SH-SY5Y (cell line): ENCODE measurements around the gene TMEM119.

Source experiments
- GATA2 ChIP-seq: IDR thresholded peaks from 2 replicates; pipeline ENCODE4 v1.6.1; 2011; ENCODE audit warnings: mild to moderate bottlenecking, low read depth, low read length
- GATA3 ChIP-seq: IDR thresholded peaks from 2 replicates; pipeline ENCODE4 v1.6.1; 2011; ENCODE audit warnings: low read depth, mild to moderate bottlenecking, low read length, moderate library complexity

DNA sequence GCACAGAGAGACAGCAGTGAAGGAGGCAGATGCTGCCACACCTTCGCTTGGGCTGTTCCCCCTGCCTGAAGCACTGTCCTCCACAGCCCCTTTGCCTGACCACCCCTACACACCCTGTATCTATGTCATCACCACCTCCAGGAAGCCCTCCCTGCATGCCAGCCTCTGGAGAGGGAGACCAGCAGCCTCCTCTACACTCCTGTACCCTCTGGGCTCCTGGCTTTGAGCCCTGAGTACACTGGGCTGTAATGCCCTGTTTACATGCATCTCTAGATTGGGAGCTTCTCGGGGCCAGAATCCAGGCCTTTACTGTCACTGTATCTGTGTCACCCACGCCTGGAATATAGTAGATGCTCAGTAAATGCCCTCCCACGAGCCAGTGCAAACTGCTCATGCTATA is 5.9 kb upstream of the TMEM119 start:
- TF ChIP-seq GATA2 (no peak), GATA3 (no peak)
